ENCODE results near the gene TBC1D21. TPM values are rescaled to one million over a fixed set of nuclear protein-coding genes. Genes with fewer than 3 reads are reported as not detected.

TBC1D21 gene
- total RNA-seq, 2 donors from 2014 or later, result not detected

- intact Hi-C loops (cut with DNase I), result no loop called here
- H3K27ac ChIP-seq, result no peak overlapping the region
- no peaks in the 10 kb centered on the region for H3K36me3 ChIP-seq (replicated peaks in 1 of 2; ENCODE audit: insufficient read depth in 1 of 2, low read depth in 2 of 2)
- DNase-seq (no peak), ATAC-seq (no peak)
- 68 to 82% methylated on average over 3 to 4 of the region's 4 CpGs for WGBS, 2 donors
- H3K4me1 ChIP-seq, result peaks cover 3% of the 10 kb centered on the region
- H3K27me3 ChIP-seq, result no peaks in the 10 kb centered on the region
- H3K9me3 ChIP-seq, result no peaks in the 10 kb centered on the region
- no peak for TF ChIP-seq CTCF (IDR thresholded peaks at IDR 0.05)
- no peak for TF ChIP-seq POLR2A (IDR thresholded peaks at IDR 0.05)
- no peak overlapping the region for H3K4me3 ChIP-seq
Measured at GRCh38 chr15:73906346-73907034, 33.1 kb downstream of the TBC1D21 start.

- no peaks in the 10 kb centered on the region for H3K27me3 ChIP-seq
- H3K9me3 ChIP-seq, result no peaks in the 10 kb centered on the region
- TF ChIP-seq CTCF (IDR thresholded peaks at IDR 0.05), result no peak
- intact Hi-C loops (cut with DNase I), result no loop called here
- DNase-seq (no peak), ATAC-seq (no peak)
- no peak overlapping the region for H3K4me3 ChIP-seq
- 62 to 77% methylated on average over 2 of the region's 2 CpGs for WGBS, 2 donors
- peaks cover 3% of the 10 kb centered on the region for H3K4me1 ChIP-seq
- no peak overlapping the region for H3K27ac ChIP-seq
- no peaks in the 10 kb centered on the region for H3K36me3 ChIP-seq (replicated peaks in 1 of 2; ENCODE audit: insufficient read depth in 1 of 2, low read depth in 2 of 2)
Measured at GRCh38 chr15:73907035-73907408, 33.7 kb downstream of the TBC1D21 start.

GRCh38 chr15:73908030-73908821 is 34.9 kb downstream of the TBC1D21 start:
- Histone ChIP-seq H3K4me3 (no peak overlapping the region), H3K27ac (no peak overlapping the region), H3K36me3 (replicated peaks in 1 of 2; ENCODE audit: insufficient read depth in 1 of 2, low read depth in 2 of 2) (no peaks in the 10 kb centered on the region), H3K4me1 (peaks cover 3% of the 10 kb centered on the region), H3K27me3 (no peaks in the 10 kb centered on the region), H3K9me3 (no peaks in the 10 kb centered on the region)
- 19 to 22% methylated on average over 5 to 7 of the region's 7 CpGs for WGBS, 2 donors
- ATAC-seq (peak; percentile 90), DNase-seq (peak; percentile 80 to 91 (median 82))
- no peak for TF ChIP-seq POLR2A (IDR thresholded peaks at IDR 0.05)
- TF ChIP-seq CTCF (IDR thresholded peaks at IDR 0.05), result peak; percentile 67 to 85 (median 83)
- intact Hi-C loops (cut with DNase I), result no loop called here

- ATAC-seq (no peak), DNase-seq (no peak)
- H3K27me3 ChIP-seq, result no peaks in the 10 kb centered on the region
- no peak overlapping the region for H3K4me3 ChIP-seq
- H3K27ac ChIP-seq, result no peak overlapping the region
- TF ChIP-seq CTCF (IDR thresholded peaks at IDR 0.05), result no peak
- TF ChIP-seq POLR2A (IDR thresholded peaks at IDR 0.05), result no peak
- WGBS, 2 donors, result 83 to 93% methylated on average over 2 of the region's 2 CpGs
- no peaks in the 10 kb centered on the region for H3K36me3 ChIP-seq (replicated peaks in 1 of 2; ENCODE audit: insufficient read depth in 1 of 2, low read depth in 2 of 2)
- peaks cover 3% of the 10 kb centered on the region for H3K4me1 ChIP-seq
- intact Hi-C loops (cut with DNase I), result no loop called here
- no peaks in the 10 kb centered on the region for H3K9me3 ChIP-seq
Measured at GRCh38 chr15:73908822-73909122, 35.4 kb downstream of the TBC1D21 start.

Data from body of pancreas (tissue), 4 donors.